IPS-20b (cell line): ENCODE data around the gene MTREX.

Experiments
- H3K27ac ChIP-seq: one replicate; pipeline ENCODE4 v1.5.1; 2013; ENCODE audit warnings: low read length
- H3K27me3 ChIP-seq: 2 replicates; pipeline ENCODE4 v1.6.1; 2013; ENCODE audit warnings: mild to moderate bottlenecking, low read length, inconsistent platforms; ENCODE audit not compliant: insufficient read depth
- H3K36me3 ChIP-seq: 2 replicates; pipeline ENCODE4 v1.6.1; 2013; ENCODE audit warnings: low read depth, mild to moderate bottlenecking, inconsistent platforms, low read length, moderate library complexity; ENCODE audit not compliant: insufficient read depth
- H3K4me1 ChIP-seq: 2 replicates; pipeline ENCODE4 v1.6.1; 2013; ENCODE audit warnings: mild to moderate bottlenecking, control low read depth, inconsistent platforms, low read length, moderate library complexity; ENCODE audit not compliant: insufficient read depth
- H3K4me3 ChIP-seq: 2 replicates; pipeline ENCODE4 v1.5.1; 2013; ENCODE audit warnings: mild to moderate bottlenecking, low read length, inconsistent platforms
- H3K9ac ChIP-seq: 2 replicates; pipeline ENCODE4 v1.6.1; 2013; ENCODE audit warnings: low read depth, mild to moderate bottlenecking, inconsistent platforms, low read length, moderate library complexity
- H3K9me3 ChIP-seq: 2 replicates; pipeline ENCODE4 v1.6.1; 2013; ENCODE audit warnings: mild to moderate bottlenecking, low read depth, low read length, inconsistent platforms; ENCODE audit not compliant: insufficient read depth

Gene MTREX

DNA sequence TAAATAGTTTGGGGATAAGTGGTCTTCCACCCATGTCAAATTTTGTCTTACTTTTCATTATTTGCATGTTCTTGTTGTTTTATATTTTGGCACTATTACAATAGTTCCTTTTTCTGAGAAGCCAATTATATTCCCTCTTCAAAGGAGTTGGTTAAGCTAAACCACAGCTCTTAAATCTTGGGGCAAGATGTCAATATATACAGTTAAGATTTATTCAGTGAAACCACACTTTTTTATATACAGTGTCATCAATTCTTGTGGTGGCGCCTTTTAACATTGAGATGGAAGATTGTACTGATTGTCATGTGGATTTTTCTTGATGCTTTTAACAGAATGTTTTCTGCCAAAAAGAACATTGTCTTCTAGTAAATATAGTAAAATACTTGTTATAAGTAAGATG lies 104.1 kb downstream of the MTREX start:
- Histone ChIP-seq H3K4me3 (no peak overlapping the region), H3K36me3 (peaks cover 74% of the 10 kb centered on the region), H3K27me3 (no peaks in the 10 kb centered on the region), H3K27ac (no peak overlapping the region), H3K4me1 (no peaks in the 10 kb centered on the region), H3K9me3 (no peaks in the 10 kb centered on the region), H3K9ac (no peak overlapping the region)

DNA sequence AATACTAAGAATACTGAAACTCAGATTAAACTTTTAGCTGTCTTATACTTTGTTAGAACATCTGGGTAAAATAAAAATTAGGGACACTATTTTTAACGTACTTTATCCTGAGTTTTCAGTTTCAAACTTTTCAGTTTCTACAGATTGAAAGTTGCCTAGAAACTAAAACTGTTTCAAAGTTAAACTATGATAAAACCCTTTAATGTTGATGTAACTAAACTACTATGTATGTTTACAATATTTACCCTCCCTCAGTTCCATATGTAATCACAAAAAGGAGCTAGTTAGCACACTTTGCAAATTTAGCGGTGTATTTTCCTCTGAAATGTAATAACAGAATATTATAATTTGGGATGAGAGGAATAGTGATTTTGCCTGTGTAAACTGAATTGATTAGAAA lies 105.9 kb downstream of the MTREX start:
- Histone ChIP-seq H3K36me3 (peaks cover 71% of the 10 kb centered on the region), H3K27me3 (no peaks in the 10 kb centered on the region), H3K9ac (no peak overlapping the region), H3K27ac (no peak overlapping the region), H3K4me1 (no peaks in the 10 kb centered on the region), H3K9me3 (no peaks in the 10 kb centered on the region), H3K4me3 (no peak overlapping the region)

DNA sequence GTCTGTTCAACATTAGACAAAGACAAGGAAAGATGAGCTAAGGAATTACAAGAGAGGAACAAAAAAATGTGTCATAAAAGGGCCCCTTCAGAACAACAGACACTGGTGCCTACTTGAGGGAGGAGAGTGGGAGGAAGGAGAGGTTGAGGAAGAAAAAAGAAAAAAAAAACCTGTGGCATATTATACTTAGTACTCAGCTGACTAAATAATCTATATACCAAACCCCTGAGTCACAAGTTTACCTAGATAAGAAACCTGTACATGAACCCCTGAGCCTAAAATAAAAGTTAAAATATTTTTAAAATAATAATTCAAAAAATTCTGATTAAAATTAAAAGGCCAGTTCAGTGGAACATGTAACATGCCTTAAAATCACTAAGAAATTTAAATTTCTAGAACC lies 107.3 kb downstream of the MTREX start:
- H3K36me3 ChIP-seq: peaks cover 72% of the 10 kb centered on the region
- H3K27ac ChIP-seq: no peak overlapping the region

DNA sequence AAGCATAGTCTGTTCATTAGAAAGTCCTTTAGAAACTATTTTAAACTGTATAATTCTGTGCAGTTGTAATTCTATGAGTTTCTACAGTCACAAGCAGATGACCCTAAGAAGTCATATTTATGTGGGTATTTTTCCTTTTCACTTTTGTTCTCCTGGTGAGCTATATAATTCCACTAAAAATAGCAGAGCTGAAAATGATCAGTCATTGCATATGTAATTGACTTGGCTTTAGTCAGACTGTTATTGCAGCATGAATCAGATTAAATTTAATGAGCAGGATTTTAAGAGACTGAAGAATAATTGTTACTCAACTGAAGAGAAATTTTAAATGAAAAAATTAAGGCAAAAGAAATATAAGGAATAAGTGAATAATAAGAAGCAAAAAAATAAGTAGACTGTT lies 108.5 kb downstream of the MTREX start:
- no peak overlapping the region for H3K9ac ChIP-seq
- H3K9me3 ChIP-seq: no peaks in the 10 kb centered on the region
- H3K27me3 ChIP-seq: no peaks in the 10 kb centered on the region
- no peak overlapping the region for H3K27ac ChIP-seq
- H3K4me3 ChIP-seq: no peak overlapping the region
- peaks cover 72% of the 10 kb centered on the region for H3K36me3 ChIP-seq
- peaks cover 7% of the 10 kb centered on the region; the same call in 1 of the 2 replicates for H3K4me1 ChIP-seq

More for the DNA sequence above, 107.3 kb downstream of the MTREX start:
- Histone ChIP-seq H3K9me3 (no peaks in the 10 kb centered on the region), H3K9ac (no peak overlapping the region), H3K4me3 (no peak overlapping the region), H3K4me1 (peaks cover 7% of the 10 kb centered on the region; the same call in 1 of the 2 replicates), H3K27me3 (no peaks in the 10 kb centered on the region)

DNA sequence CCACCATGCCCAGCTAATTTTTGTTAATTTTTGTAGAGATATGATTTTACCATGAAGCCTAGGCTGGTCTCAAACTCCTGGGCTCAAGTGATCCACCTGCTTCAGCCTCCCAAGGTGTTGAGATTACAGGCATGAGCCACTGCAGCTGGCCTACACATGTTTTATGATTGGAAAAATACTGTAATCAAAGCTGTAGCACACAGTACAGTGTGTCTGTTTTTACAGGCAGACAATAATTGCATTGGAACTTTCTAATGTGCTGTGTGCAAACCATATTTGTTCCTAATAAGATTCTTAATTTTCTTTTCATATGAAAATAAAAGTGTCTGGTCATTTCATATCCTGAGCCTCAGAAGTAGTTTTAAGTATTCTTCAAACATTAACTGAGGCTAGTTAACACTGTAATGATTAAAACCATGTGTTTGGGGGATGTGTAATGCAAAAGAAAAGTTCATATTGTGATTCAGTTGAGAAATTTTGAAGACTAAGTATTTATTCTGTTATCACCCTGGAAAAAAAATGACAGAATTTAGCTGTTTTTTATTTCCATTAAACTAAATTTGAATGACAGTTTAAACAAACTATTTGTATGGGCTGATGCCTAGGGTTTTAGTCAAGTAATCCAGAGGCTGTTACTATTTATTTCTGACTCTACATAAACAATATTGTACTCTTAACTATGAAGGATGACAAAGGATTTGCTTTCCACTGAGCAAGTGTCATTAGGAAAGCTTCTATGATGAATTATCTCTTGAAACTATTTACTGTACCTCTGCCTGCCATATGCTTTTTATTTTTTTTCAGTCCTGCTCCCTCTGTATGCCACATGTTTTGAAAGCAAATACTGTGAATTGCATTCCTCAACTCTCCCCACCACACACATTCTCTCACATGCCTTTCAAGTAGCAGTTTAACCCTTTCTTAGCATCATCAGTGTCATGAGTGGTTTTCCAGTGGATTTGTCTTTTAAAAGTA lies 111.5 kb downstream of the MTREX start:
- no peaks in the 10 kb centered on the region for H3K9me3 ChIP-seq
- peaks cover 72% of the 10 kb centered on the region for H3K36me3 ChIP-seq
- H3K27ac ChIP-seq: no peak overlapping the region
- no peaks in the 10 kb centered on the region for H3K27me3 ChIP-seq
- H3K4me1 ChIP-seq: peaks cover 7% of the 10 kb centered on the region; the same call in 1 of the 2 replicates
- H3K4me3 ChIP-seq: no peak overlapping the region
- H3K9ac ChIP-seq: no peak overlapping the region

DNA sequence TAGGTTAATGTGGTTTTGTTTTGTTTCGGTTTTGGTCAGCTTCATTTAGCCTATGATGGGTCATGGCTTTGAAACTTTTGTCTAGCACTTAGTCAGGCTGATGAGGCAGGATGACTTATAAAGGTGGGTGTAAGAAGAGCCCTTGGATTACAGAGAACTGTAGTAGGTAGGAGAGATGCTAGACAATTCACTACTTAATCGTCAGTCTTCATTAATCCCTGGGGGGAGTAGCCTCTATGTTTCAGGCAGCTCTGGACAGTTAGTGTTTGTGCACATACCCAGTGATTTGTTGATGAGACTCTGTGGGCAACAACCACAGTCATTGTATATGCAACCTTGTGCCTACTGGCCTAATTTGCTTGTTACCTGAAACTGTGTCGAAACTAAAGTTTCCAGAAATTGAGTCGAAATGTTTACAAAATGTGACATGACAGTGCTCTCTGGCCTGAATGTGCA lies 113.3 kb downstream of the MTREX start:
- H3K27ac ChIP-seq: no peak overlapping the region
- H3K36me3 ChIP-seq: peaks cover 75% of the 10 kb centered on the region
- no peak overlapping the region for H3K9ac ChIP-seq
- no peak overlapping the region for H3K4me3 ChIP-seq
- H3K27me3 ChIP-seq: no peaks in the 10 kb centered on the region
- H3K9me3 ChIP-seq: no peaks in the 10 kb centered on the region
- H3K4me1 ChIP-seq: peaks cover 7% of the 10 kb centered on the region; the same call in 1 of the 2 replicates

DNA sequence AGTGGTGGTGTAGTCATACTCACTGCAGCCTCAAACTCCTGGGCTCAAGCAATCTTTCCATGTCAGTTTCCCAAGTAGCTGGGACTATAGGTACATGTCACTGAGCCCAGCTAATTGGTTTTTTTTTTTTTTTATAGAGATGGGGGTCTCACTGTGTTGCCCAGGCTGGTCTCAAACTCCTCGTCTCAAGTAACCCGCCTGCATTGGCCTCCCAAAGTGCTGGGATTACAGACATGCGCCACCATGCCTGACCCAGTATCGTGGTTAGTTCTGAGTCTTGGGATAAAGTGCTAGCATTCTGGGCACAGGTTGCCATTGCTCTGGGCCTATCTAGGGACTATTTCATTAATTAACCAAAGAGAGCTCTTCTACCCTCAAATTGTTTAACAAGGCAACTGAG lies 118.7 kb downstream of the MTREX start:
- H3K9ac ChIP-seq: no peak overlapping the region
- no peak overlapping the region for H3K4me3 ChIP-seq
- peaks cover 11% of the 10 kb centered on the region for H3K9me3 ChIP-seq
- H3K4me1 ChIP-seq: no peaks in the 10 kb centered on the region
- peaks cover 93% of the 10 kb centered on the region for H3K36me3 ChIP-seq
- H3K27me3 ChIP-seq: no peaks in the 10 kb centered on the region
- no peak overlapping the region for H3K27ac ChIP-seq

DNA sequence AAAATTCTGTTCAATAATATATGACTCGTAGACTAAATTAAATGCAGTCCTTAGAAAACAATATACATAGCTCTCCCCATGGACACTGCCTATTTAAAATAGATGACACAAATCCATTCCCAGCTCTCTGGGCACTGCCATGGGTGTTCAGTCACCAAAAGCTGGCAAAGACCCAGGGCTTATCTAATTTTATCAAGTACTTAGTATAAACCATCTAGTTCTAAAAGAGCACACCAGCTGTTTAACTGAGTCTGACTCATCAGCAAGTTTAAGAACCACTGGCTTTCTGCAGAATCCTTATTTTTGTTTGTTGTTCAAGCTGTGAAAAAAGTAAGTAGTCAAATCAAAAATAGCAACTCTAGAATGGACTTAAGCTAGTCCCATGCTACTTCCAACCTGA lies 119.4 kb downstream of the MTREX start:
- peaks cover 95% of the 10 kb centered on the region for H3K36me3 ChIP-seq
- H3K27ac ChIP-seq: no peak overlapping the region
- peaks cover 17% of the 10 kb centered on the region for H3K9me3 ChIP-seq
- H3K4me3 ChIP-seq: no peak overlapping the region
- H3K9ac ChIP-seq: no peak overlapping the region
- H3K4me1 ChIP-seq: no peaks in the 10 kb centered on the region
- no peaks in the 10 kb centered on the region for H3K27me3 ChIP-seq

DNA sequence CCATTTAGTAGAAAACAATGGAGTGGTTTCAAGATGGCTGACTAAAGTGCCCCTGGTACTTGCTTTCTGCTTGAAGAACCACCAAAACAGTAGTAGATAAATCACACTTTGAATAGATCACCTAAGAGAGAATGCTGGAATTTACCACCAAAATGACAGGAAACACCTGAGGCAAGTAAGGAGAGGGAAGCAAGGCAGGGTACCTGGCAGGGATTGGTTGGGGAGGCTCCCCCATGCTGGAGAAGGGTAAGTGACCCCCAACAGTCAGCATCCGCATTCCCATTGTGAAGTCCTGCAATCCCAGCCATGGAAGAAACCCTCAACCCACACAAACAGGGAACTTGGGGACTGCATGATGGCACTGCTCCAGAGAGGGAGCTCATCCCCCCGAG lies 121.4 kb downstream of the MTREX start:
- H3K27ac ChIP-seq: no peak overlapping the region
- H3K36me3 ChIP-seq: peaks cover 92% of the 10 kb centered on the region
- H3K4me1 ChIP-seq: no peaks in the 10 kb centered on the region
- H3K9me3 ChIP-seq: peaks cover 37% of the 10 kb centered on the region
- no peak overlapping the region for H3K4me3 ChIP-seq
- H3K27me3 ChIP-seq: no peaks in the 10 kb centered on the region
- no peak overlapping the region for H3K9ac ChIP-seq

DNA sequence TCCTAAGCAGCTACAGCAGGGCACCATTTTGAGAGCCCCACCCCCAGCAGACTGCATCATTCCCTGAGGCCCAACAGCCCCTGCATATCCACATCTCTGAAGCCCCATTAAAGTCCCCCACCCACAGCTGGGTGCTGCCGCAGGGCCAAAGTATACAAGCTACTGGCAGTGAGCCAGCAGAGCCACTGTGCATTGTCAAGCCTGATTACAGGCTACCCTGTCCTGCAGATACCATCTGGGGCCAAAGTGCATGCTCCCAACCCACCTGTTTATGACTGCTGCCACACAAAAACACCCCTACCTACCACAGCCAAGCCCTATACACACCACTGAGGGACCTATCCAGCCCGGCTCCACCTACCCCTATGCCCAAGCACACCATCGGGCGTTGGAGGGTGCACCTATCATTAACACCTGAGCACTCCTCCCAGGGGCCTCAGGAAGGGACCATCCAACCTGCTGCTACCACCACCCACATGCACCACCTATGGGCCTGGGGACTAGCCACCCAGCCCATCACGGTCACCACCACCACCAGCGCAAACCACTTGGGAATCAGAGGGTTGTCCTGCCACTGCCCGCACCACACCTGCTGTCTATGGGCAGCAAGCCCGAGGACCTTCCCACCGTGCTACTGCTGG lies 121.9 kb downstream of the MTREX start:
- Histone ChIP-seq H3K27ac (no peak overlapping the region), H3K9me3 (peaks cover 42% of the 10 kb centered on the region), H3K36me3 (peaks cover 92% of the 10 kb centered on the region)

DNA sequence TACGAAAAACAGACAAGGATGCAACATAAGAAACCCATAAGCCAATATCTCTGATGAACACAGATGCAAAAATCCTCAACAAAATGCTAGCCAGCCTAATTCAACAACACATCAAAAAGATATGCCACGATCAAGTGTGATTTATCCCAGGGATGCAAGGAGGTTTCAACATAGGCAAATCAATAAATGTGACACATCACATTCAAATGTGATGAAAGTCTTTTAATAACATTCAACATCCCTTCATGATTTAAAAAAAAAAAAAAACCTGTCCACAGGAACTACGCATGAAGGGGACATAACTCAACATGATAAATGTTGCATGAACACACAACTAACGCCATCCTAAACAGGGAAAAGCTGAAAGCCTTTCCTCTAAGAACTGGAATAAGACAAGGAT lies 124.8 kb downstream of the MTREX start:
- H3K36me3 ChIP-seq: peaks cover 94% of the 10 kb centered on the region
- no peak overlapping the region for H3K9ac ChIP-seq
- H3K4me1 ChIP-seq: peaks cover 1% of the 10 kb centered on the region
- no peak overlapping the region for H3K27ac ChIP-seq
- no peaks in the 10 kb centered on the region for H3K27me3 ChIP-seq
- no peak overlapping the region for H3K4me3 ChIP-seq
- peaks cover 54% of the 10 kb centered on the region for H3K9me3 ChIP-seq

More for the DNA sequence above, 121.9 kb downstream of the MTREX start:
- no peak overlapping the region for H3K4me3 ChIP-seq
- no peaks in the 10 kb centered on the region for H3K4me1 ChIP-seq
- H3K9ac ChIP-seq: no peak overlapping the region
- no peaks in the 10 kb centered on the region for H3K27me3 ChIP-seq
